GM21390 (cell line): Measurements from ENCODE around the gene SHROOM2.

ENCODE experiments used
- ATAC-seq: cut with Tn5 transposase; IDR thresholded peaks from one replicate; pipeline ENCODE4 v1.9.1; 2021; ENCODE audit not compliant: unreplicated experiment

The SHROOM2 gene

GRCh38 chrX:9927698-9928482 is 141.7 kb downstream of the SHROOM2 start:
- ATAC-seq = no peak

- ATAC-seq = no peak
These were observed 149.2 kb downstream of the SHROOM2 start for GRCh38 chrX:9935436-9935835.

GRCh38 chrX:9937761-9938160 is 151.5 kb downstream of the SHROOM2 start:
- no peak for ATAC-seq

DNA sequence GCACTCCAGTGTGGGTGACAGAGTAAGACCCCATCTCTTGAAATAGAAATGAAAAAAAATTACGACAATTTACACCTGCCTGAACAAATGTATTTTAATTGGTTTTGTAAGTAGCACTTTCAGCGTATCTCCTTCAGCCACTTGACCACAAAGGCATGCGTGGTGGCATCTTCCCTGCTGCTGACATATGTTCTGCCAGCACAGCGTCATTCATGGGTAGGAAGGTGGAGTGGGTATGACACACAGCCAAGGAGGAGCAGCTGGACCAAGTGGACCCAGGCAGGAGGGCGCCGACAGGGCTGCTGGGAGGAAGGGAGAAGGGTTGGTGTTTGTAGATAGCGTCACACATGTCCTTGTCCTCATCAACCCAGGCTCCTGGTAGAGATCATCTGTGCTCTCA is 152.3 kb downstream of the SHROOM2 start:
- no peak for ATAC-seq

- no peak for ATAC-seq
These were observed 154.2 kb downstream of the SHROOM2 start for GRCh38 chrX:9940421-9940820.

GRCh38 chrX:9942086-9942485 is 155.9 kb downstream of the SHROOM2 start:
- ATAC-seq = peak; percentile 91

DNA sequence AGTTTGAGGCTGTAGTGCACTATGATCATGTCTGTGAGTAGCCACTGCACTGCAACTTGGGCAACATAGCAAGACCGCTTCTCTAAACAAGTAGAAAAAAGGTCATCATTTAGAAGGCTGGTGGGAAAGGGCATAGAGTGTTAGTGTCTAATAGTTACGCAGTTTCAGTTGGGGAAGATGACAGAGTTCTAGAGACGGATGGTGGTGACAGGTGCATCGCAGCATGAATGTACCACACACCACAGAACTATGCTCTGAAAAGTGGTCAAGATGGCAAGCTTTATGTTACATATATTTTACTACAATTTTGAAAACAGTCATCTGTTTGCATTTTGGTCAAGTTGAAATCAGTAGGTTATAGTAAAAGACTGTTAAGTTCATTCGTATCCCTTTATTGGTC is 157.2 kb downstream of the SHROOM2 start:
- no peak for ATAC-seq

DNA sequence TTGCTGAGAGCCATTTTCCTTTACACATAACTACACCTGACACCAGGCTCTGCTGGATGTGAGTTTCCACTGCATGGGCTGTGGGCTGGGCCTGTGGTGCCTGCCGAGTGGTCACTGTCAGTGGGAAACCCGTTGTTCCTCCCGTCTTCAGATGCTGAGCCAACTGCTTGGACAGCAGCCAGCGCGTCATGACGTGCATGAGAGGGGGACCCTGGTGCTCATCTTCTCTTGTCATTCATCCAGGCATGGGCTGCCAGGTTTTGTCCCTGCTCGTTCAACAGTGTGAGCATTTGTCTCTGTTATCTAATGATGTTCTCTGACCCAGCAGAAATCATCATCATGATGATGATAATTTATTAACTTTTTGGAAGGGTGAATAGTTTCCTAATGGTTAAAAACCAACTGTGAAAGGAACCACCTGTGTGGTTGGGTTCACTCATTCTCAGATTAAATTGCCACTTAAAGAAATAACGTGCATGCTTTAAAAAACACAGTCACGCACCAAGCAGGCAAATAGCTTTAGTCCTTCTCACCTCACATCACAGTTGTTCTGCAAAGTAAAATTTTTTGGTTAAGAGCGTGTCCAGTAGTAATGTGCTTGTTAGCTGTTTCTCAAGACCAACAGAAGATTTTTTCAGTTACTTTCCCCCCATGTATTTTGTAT is 161.0 kb downstream of the SHROOM2 start:
- no peak for ATAC-seq

DNA sequence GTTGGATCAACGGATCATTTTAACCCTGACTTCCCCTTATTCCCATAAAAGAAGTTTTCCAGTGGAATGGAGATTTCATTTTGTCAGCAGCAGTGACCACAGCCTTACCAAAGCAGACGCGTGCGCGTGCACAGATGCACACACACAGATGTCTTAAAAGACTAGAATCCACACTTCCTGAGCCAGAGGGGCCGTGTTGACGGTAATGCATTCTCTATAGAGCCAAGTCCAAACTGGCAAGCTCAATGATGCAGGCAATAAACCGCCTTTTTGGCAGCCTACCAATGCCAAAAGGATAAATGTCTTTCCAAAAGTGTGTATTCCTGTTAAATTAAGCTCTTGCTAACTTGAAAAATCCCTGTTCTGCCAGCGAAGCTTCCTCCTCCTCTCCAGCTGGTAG is 162.2 kb downstream of the SHROOM2 start:
- ATAC-seq = no peak

GRCh38 chrX:9952300-9952699 is 166.1 kb downstream of the SHROOM2 start:
- no peak for ATAC-seq

- no peak for ATAC-seq
These were observed 167.2 kb downstream of the SHROOM2 start for GRCh38 chrX:9953396-9953795.

DNA sequence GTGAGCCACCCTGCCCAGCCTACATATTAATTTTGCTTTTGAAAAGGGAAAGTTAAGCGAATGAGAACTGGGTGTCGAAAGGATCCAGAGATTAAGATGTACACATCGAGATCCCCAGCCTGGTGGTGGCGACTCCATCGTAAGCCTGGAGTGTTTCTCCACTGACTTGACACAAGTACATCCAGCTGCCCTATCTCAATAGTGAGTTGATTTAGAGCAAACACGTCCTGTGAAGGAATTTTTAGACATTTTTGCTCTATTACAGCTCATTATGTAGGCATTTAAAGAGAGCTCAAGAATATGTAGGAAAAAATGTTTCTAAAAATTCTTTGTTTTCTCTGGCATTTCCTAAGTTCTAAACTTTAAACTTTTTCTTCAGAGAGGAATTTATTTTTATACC is 169.3 kb downstream of the SHROOM2 start:
- no peak for ATAC-seq

DNA sequence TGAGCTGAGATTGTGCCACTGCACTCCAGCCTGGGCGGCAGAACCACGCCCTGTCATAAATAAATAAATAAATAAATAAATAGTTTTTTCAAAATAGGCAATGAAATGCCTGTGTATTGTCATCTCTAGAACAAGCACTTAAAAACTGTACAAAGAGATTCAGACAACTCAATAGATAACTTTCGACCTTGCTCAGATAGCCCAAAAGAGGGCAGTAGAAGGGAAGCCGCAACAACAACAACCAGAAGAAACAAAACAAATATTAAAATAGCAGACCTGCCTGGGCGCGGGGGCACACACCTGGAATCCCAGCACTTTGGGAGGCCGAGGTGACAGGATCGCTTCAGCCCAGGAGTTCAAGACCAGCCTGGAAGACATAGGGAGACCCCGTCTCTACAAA is 171.5 kb downstream of the SHROOM2 start:
- ATAC-seq = no peak

DNA sequence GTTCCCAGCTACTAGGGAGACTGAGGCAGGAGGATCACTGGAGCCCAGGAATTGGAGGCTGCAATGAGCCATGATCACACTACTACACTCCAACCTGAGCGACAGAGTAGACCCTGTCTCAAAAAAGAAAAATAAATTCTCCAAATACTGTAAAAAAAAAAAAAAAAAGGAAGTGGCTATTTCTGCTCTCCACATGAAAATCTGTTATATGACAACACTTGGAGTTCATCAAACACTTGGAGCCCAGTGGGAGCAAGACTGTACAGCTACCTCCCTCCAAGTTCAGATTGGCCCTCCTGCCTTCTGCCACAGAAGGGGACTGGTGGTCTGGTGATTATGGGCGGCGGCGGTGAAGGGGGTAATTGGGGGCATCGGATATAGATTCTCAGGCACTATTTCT is 172.0 kb downstream of the SHROOM2 start:
- no peak for ATAC-seq

DNA sequence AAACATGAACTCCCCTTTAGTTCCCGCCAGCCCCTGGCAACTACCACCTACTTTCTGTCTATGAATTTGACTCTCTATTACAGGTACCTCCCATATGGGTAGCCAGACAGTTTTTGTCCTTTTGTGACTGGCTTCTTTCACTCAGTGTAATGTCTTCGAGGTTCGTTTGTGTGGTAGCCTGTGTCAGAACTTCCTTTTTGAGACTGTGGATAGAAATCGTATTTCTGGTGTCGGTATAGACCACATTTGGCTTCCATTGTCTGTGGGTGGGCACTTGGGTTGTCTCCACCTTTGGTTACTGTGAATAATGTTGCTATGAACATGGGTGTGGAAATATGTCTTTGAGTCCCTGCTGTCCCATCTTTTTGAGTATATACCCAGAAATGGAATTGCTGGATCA is 175.5 kb downstream of the SHROOM2 start:
- ATAC-seq = no peak

DNA sequence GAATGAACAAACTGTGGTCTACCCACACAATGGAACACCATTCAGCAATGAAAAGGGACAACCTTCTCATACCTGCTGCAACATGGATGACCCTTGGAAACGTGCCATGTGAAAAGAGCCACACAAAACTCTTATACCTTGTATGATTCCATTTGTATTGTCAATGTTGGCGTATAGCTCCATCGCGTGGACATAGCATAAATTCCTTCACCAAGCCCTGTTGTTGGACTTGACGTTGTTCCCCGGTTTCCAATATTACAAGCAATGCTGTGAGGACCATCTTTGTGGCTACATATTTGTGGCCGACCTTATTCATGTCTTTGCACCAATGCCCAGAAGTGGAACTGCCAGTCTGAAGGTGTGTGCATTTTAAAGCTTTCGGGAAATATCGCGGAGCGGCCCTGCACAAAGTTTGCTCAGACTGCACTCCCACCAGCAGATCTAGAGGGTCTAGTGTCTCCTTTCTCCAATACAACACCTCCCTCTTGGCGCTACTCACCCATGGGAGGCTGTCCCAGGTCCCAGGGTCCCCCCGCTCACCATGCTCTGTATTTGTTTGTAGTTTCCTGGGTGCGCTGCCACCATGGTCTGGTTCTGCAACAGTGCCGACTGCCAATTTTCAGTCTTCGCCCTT is 180.7 kb downstream of the SHROOM2 start, which contains the start of gene CLDN34:
CLDN34 (plus strand) TSS at position 584 of the 634 bp plus-strand sequence; CDS start at position 584, 0 bp downstream.
- ATAC-seq = no peak

GRCh38 chrX:9977635-9978034 is 191.4 kb downstream of the SHROOM2 start:
- ATAC-seq = no peak

DNA sequence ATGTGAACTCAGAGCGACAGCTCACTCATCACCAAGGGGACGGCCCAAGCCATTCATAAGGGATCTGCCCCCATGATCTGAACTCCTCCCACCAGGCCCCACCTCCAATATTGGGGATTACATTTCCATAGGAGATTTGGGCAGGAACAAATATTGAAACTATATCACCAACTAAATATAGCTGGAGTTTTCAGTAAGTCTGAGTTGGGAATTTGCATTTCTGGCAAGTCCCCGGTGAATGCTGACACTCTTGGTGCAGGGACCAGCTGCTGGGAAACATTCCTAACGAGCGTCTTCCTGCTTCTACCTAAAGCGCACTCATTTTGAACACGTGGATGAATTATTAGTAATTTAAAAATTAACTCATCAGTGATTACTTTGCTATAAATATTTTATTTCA is 194.2 kb downstream of the SHROOM2 start:
- no peak for ATAC-seq

GRCh38 chrX:9980927-9981326 is 194.7 kb downstream of the SHROOM2 start:
- ATAC-seq = no peak

- ATAC-seq = no peak
These were observed 197.2 kb downstream of the SHROOM2 start for GRCh38 chrX:9983441-9983840.

DNA sequence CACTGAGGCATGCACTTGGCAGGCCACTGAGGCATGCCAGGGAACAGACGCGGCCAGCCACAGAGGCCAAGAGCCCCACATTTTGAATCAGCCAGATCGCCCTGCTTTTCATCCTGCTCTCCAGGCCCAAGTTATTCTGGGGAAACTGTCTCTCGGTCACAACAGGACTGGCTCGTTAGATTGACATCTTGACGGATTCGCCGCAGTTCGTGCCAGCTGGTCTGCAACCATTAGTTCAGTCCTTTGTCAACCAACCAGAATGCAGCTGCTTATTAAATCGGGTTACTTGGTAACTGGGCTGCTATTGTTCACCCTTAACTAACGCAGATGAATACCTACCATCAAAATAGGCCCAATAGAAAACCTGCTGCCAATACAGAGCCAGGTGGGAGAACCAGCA is 197.6 kb downstream of the SHROOM2 start:
- no peak for ATAC-seq

- no peak for ATAC-seq
These were observed 202.5 kb downstream of the SHROOM2 start for GRCh38 chrX:9988762-9989161.
